Epithelial cell of esophagus (primary cell): ENCODE results near the gene RGS6.

Experiments used
- DNase-seq: peaks from one replicate; pipeline ENCODE4 v3.0.0; 2010; ENCODE audit warnings: low read depth
- H3K4me3 ChIP-seq: 2 replicates; pipeline ENCODE4 v1.5.1; 2011; ENCODE audit warnings: mild to moderate bottlenecking, low read length, control low read depth
- CTCF ChIP-seq: IDR thresholded peaks from 2 replicates; pipeline ENCODE4 v1.5.1; 2011; ENCODE audit warnings: low read depth, mild to moderate bottlenecking, low read length, control low read depth, inconsistent platforms; ENCODE audit not compliant: insufficient read depth; ENCODE audit errors: missing control alignments

The RGS6 gene

GRCh38 chr14:72420749-72421474 is 488.7 kb downstream of the RGS6 start:
- H3K4me3 ChIP-seq, result no peak overlapping the region
- DNase-seq, result peak; percentile 63
- peak; percentile 82 for TF ChIP-seq CTCF

- no peak for TF ChIP-seq CTCF
- no peak overlapping the region for H3K4me3 ChIP-seq
- DNase-seq, result no peak
Measured at GRCh38 chr14:72423957-72424356, 491.7 kb downstream of the RGS6 start.

- no peak for DNase-seq
- no peak overlapping the region for H3K4me3 ChIP-seq
- TF ChIP-seq CTCF, result no peak
Measured at GRCh38 chr14:72430457-72430856, 498.2 kb downstream of the RGS6 start.

- TF ChIP-seq CTCF, result no peak
- no peak overlapping the region for H3K4me3 ChIP-seq
- DNase-seq, result no peak
Measured at GRCh38 chr14:72432748-72433147, 500.5 kb downstream of the RGS6 start.

- no peak for TF ChIP-seq CTCF
- H3K4me3 ChIP-seq, result no peak overlapping the region
- peak; percentile 34 for DNase-seq
Measured at GRCh38 chr14:72433511-72433910, 501.3 kb downstream of the RGS6 start.

- no peak overlapping the region for H3K4me3 ChIP-seq
- TF ChIP-seq CTCF, result no peak
- no peak for DNase-seq
Measured at GRCh38 chr14:72434856-72435255, 502.6 kb downstream of the RGS6 start.

- no peak for TF ChIP-seq CTCF
- DNase-seq, result no peak
- no peak overlapping the region for H3K4me3 ChIP-seq
Measured at GRCh38 chr14:72439707-72440106, 507.5 kb downstream of the RGS6 start.
